ENCODE data around the gene FASLG.
"Not testable (repeated sequence)": the region's sequence is repeated elsewhere in the genome, so short reads cannot be mapped to it uniquely, and the experiment has no call there.

FASLG gene, protein sequence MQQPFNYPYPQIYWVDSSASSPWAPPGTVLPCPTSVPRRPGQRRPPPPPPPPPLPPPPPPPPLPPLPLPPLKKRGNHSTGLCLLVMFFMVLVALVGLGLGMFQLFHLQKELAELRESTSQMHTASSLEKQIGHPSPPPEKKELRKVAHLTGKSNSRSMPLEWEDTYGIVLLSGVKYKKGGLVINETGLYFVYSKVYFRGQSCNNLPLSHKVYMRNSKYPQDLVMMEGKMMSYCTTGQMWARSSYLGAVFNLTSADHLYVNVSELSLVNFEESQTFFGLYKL

DNA sequence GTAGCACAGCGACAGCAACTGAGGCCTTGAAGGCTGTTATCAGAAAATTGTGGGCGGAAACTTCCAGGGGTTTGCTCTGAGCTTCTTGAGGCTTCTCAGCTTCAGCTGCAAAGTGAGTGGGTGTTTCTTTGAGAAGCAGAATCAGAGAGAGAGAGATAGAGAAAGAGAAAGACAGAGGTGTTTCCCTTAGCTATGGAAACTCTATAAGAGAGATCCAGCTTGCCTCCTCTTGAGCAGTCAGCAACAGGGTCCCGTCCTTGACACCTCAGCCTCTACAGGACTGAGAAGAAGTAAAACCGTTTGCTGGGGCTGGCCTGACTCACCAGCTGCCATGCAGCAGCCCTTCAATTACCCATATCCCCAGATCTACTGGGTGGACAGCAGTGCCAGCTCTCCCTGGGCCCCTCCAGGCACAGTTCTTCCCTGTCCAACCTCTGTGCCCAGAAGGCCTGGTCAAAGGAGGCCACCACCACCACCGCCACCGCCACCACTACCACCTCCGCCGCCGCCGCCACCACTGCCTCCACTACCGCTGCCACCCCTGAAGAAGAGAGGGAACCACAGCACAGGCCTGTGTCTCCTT, at the start of gene FASLG:
Gene FASLG, plus strand, starts transcription at position 233 of the 583 bp plus-strand sequence. Its CDS starts 99 bp downstream, at position 332.
- DNase-seq (ENCODE audit: low spot score in 2 of 2) = no peak
- H3K4me3 ChIP-seq = no peak within 1 kb of the TSS
- H3K4me1 ChIP-seq = no peaks in the 10 kb centered on the region
- in situ Hi-C loops (cut with MboI; ENCODE audit: low sequenced_read_pairs) = no loop called here
- H3K9me3 ChIP-seq = no peaks in the 10 kb centered on the region
- H3K36me3 ChIP-seq (replicated peaks) = no peaks in the 10 kb centered on the region
- H3K27me3 ChIP-seq (ENCODE audit: low read depth) = peaks cover 4% of the 10 kb centered on the region; the same call in 1 of the 2 replicates

DNA sequence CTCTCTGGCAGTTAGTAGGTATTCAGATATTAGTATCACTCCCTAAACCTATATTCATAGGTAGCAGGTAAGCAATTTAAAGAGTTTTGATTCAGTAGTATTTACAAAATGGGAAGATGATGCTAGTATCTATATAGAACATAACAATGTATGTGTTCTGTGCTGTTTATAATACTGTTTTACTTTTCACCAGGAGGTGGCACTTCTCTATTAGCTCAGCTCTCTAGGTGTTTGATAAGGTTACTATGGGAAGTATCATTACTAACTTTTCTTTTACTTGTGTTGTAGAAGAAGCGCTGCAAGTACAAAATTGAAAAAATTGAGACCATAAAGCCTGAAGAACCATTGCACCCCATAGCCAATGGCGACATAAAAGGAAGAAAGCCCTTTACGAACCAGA, 49.4 kb upstream of the FASLG start:
- DNase-seq (ENCODE audit: low spot score in 2 of 2) = no peak
- no peaks in the 10 kb centered on the region; the same call in 1 of the 2 replicates for H3K36me3 ChIP-seq (replicated peaks)

DNA sequence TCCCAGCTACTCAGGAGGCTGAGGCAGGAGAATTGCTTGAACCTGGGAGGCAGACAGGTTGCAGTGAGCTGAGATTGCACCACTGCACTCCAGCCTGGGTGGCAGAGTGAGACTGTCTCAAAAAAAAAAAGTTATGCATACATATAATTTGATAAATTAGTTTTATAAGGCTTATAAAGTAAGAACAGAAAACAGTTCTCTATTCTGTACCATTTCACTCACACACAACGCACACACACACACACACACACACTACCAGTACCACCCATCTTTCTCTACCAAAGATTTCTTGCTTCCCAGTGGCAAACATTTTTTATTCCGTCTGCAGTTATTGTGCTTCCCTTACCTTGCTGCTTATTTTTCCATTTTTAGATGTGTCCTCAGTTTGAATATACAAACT, 46.4 kb upstream of the FASLG start:
- DNase-seq (ENCODE audit: low spot score in 2 of 2) = no peak
- H3K9me3 ChIP-seq = peaks cover 2% of the 10 kb centered on the region; the same call in 1 of the 2 replicates
- H3K4me1 ChIP-seq = no peaks in the 10 kb centered on the region; the same call in 1 of the 2 replicates
- in situ Hi-C loops (cut with MboI; ENCODE audit: low sequenced_read_pairs) = no loop called here
- H3K4me3 ChIP-seq = no peak overlapping the region
- no peaks in the 10 kb centered on the region for H3K27me3 ChIP-seq (ENCODE audit: low read depth)
- H3K36me3 ChIP-seq (replicated peaks) = no peaks in the 10 kb centered on the region; the same call in 1 of the 2 replicates

More for the DNA sequence above, 49.4 kb upstream of the FASLG start:
- H3K4me1 ChIP-seq = peaks cover 9% of the 10 kb centered on the region
- no peaks in the 10 kb centered on the region for H3K27me3 ChIP-seq (ENCODE audit: low read depth)
- in situ Hi-C loops (cut with MboI; ENCODE audit: low sequenced_read_pairs) = no loop called here
- H3K4me3 ChIP-seq = no peak overlapping the region
- no peaks in the 10 kb centered on the region for H3K9me3 ChIP-seq

DNA sequence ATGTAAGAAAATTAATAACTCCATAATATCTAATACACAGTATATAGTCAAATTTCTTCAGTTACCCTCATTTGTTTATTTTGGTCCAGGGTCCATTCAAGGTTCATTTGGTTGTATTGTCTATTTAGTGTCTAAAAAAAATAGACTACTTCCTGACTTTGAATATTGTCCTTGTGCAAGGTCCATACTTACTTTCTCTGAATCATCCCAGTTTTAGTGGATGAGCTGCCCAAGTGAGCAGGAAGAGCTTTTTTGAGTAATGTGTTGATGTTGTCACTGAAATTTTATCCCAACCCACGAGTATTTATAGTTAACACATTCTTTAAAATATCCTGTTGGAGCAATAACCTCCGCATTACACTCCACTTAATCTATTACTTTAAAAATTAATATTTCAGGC, 45.6 kb upstream of the FASLG start:
- Histone ChIP-seq H3K4me1 (no peaks in the 10 kb centered on the region), H3K9me3 (peaks cover 2% of the 10 kb centered on the region; the same call in 1 of the 2 replicates), H3K27me3 (ENCODE audit: low read depth) (no peaks in the 10 kb centered on the region), H3K4me3 (no peak overlapping the region), H3K36me3 (replicated peaks) (no peaks in the 10 kb centered on the region; the same call in 1 of the 2 replicates)
- in situ Hi-C loops (cut with MboI; ENCODE audit: low sequenced_read_pairs) = no loop called here
- DNase-seq (ENCODE audit: low spot score in 2 of 2) = no peak

DNA sequence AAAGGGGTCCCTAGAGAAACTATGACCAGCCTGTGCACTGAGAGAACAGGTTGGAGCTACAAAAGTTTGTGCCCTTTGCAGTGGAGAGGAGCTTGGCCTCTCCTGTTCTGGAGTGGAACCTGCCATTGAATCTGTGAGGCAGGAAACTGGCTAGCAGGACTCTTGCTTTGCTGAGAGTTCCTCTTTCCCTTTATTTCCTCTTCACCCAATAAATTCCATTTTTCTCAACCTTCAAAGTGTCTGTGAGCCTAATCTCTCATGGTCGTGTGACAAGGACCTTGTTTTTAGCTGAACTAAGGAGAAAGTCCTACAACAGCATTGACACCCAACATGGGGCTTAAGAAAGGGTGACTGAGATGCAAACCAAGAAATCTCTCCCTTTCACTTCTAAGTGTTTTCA, 42.7 kb upstream of the FASLG start:
- DNase-seq (ENCODE audit: low spot score in 2 of 2) = no peak
- in situ Hi-C loops (cut with MboI; ENCODE audit: low sequenced_read_pairs) = no loop called here
- Histone ChIP-seq H3K36me3 (replicated peaks) (no peaks in the 10 kb centered on the region; the same call in 1 of the 2 replicates), H3K4me3 (no peak overlapping the region), H3K27me3 (ENCODE audit: low read depth) (no peaks in the 10 kb centered on the region), H3K9me3 (peaks cover 2% of the 10 kb centered on the region), H3K4me1 (no peaks in the 10 kb centered on the region)

DNA sequence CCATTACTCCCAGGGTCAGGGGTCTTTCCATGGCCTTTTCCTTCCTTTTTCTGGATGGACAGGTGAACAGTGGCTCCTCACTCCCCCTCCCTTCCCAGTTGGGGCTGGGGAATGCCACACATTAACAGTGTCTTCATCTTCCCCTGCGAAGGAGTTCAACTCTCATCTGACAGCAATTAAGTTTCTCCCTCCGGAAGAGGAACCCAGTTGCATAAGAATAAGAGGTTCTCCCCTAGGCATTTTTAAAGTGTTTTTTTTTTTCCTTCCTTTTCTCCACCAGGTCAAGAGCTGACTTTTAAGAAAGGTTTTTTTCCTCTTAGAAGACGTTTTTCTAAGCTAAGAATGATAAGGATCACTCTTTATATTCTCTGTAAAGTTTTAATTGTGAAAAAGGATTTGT, 42.3 kb upstream of the FASLG start:
- DNase-seq (ENCODE audit: low spot score in 2 of 2) = no peak
- Histone ChIP-seq H3K36me3 (replicated peaks) (no peaks in the 10 kb centered on the region; the same call in 1 of the 2 replicates), H3K4me3 (no peak overlapping the region), H3K27me3 (ENCODE audit: low read depth) (no peaks in the 10 kb centered on the region), H3K4me1 (no peaks in the 10 kb centered on the region), H3K9me3 (peaks cover 2% of the 10 kb centered on the region)
- in situ Hi-C loops (cut with MboI; ENCODE audit: low sequenced_read_pairs) = no loop called here

DNA sequence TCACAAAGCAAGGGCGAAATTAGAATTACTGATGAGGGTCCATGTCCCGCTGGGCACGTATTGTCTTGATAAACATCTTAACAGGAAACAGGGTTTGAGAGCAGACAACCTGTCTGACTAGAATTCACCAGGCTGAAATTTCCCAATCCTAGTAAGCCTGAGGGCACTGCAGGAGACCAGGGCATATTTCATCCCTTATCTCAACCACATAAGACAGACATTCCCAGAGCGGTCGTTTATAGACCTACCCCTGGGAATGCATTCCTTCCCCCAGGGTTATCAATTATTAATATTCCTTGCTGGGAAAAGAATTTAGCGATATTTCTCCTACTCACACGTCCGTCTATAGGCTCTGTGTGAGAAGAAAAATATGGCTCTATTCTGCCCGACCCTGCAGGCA, 38.3 kb upstream of the FASLG start:
- DNase-seq (ENCODE audit: low spot score in 2 of 2); in situ Hi-C loops (cut with MboI; ENCODE audit: low sequenced_read_pairs); H3K36me3 ChIP-seq (replicated peaks); H3K4me3 ChIP-seq; H3K4me1 ChIP-seq; H3K9me3 ChIP-seq; H3K27me3 ChIP-seq (ENCODE audit: low read depth): not testable (repeated sequence)

DNA sequence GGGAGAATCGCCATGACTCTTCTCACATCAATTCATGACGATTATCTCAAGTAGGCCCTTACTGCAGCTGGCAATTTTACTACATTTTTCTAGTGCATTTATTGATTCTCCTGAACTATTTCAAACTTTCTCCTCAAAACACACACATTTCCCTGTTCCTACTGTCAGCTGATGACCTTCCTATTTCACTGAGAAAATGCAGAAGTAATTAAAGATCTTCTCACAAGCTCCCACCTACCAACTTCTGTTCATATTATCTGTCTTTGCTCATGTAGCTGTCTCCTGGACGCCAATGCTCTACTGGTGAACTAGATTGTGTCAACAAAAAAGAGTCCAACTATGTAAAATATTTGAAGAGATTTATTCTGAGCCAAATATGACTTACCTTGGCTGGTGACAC, 36.4 kb upstream of the FASLG start:
- in situ Hi-C loops (cut with MboI; ENCODE audit: low sequenced_read_pairs) = no loop called here
- Histone ChIP-seq H3K36me3 (replicated peaks) (no peaks in the 10 kb centered on the region), H3K4me3 (no peak overlapping the region), H3K9me3 (no peaks in the 10 kb centered on the region; the same call in none of the 2 replicates), H3K27me3 (ENCODE audit: low read depth) (no peaks in the 10 kb centered on the region), H3K4me1 (no peaks in the 10 kb centered on the region)
- no peak for DNase-seq (ENCODE audit: low spot score in 2 of 2)

DNA sequence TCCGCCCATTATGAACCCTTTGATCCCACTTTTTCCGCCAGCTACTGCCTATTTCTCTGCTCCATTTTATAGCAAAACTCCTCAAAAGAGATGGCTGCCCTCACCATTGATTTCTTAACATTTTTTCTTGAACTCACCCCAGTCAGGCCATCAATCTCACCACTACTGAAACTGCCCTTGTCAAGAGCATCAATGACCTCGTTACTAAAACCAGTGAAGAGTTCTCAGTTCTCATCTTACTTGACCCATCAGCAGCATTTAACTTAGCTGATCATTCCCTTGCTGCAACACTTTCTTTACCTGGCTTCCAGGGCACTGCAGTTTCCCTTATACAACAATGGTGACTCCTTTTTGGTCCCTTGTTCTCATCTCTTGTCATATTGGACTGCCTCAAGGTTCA, 35.2 kb upstream of the FASLG start:
- Histone ChIP-seq H3K4me3 (no peak overlapping the region), H3K4me1 (no peaks in the 10 kb centered on the region), H3K9me3 (no peaks in the 10 kb centered on the region; the same call in none of the 2 replicates), H3K36me3 (replicated peaks) (no peaks in the 10 kb centered on the region), H3K27me3 (ENCODE audit: low read depth) (no peaks in the 10 kb centered on the region)
- in situ Hi-C loops (cut with MboI; ENCODE audit: low sequenced_read_pairs) = no loop called here
- no peak for DNase-seq (ENCODE audit: low spot score in 2 of 2)

DNA sequence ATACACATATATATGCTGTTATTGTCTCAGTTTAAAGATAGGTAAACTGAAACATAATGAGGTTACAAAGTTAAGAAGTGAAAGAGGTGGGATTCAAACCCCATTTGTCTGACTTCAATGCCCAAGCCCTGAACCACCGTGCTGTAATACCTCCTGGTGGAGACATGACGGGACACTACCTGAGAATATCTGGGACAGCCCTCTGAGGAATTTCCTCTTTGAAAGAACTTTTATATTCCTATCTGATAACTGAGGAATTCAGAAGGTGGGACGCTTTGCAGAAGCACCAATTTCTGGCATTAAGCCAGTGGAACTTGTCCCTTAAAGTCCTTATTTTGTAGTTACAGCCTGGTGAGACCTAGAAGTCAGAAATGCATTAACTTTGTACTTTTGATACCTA, 32.1 kb upstream of the FASLG start:
- no peaks in the 10 kb centered on the region for H3K36me3 ChIP-seq (replicated peaks)
- no peak overlapping the region for H3K4me3 ChIP-seq
- no peak for DNase-seq (ENCODE audit: low spot score in 2 of 2)
- H3K9me3 ChIP-seq = no peaks in the 10 kb centered on the region; the same call in 1 of the 2 replicates
- in situ Hi-C loops (cut with MboI; ENCODE audit: low sequenced_read_pairs) = no loop called here
- H3K4me1 ChIP-seq = no peaks in the 10 kb centered on the region
- no peaks in the 10 kb centered on the region for H3K27me3 ChIP-seq (ENCODE audit: low read depth)

DNA sequence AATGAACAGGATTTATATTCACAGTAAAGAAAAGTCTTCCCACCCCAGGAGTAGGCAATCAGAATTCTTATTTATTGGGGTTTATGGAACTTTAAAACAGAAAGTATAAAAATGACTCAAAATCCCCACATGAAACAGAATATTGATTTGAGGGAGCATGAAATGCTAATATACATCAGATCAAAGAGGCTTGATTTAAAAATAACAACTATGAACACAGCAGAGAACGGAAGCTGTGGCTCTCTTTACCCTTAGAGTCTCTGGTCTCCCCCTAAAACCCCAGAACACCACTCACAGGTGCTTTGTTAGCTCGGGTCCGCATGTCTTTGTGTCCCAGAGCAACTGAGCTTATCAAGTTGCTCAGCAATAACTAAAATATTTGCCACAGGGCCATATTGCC, 31.2 kb upstream of the FASLG start:
- Histone ChIP-seq H3K36me3 (replicated peaks) (no peaks in the 10 kb centered on the region), H3K4me1 (no peaks in the 10 kb centered on the region), H3K9me3 (no peaks in the 10 kb centered on the region; the same call in 1 of the 2 replicates), H3K27me3 (ENCODE audit: low read depth) (no peaks in the 10 kb centered on the region), H3K4me3 (no peak overlapping the region)
- DNase-seq (ENCODE audit: low spot score in 2 of 2) = no peak
- in situ Hi-C loops (cut with MboI; ENCODE audit: low sequenced_read_pairs) = no loop called here

DNA sequence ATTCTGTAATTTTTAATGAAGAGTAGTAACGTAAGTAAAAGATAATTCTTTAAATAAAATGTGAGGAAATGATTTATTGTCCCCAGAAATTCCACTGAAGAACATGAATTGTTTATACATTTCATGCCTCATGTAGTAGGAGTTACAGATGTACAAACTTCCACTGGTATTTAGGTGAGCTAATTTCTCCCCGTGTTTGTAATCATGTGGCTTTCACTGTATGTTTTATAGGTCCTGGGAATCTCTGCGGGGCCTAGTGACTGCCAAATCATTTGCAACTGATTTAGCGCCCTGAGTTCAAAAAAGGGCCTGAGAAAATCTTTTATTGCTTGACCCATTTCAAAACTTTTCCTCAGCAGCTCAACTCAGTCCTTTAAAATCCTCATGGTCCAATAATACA, 30.5 kb upstream of the FASLG start:
- no peaks in the 10 kb centered on the region for H3K4me1 ChIP-seq
- H3K4me3 ChIP-seq = no peak overlapping the region
- H3K36me3 ChIP-seq (replicated peaks) = no peaks in the 10 kb centered on the region
- no peaks in the 10 kb centered on the region; the same call in 1 of the 2 replicates for H3K9me3 ChIP-seq
- no peak for DNase-seq (ENCODE audit: low spot score in 2 of 2)
- in situ Hi-C loops (cut with MboI; ENCODE audit: low sequenced_read_pairs) = no loop called here
- H3K27me3 ChIP-seq (ENCODE audit: low read depth) = no peaks in the 10 kb centered on the region

DNA sequence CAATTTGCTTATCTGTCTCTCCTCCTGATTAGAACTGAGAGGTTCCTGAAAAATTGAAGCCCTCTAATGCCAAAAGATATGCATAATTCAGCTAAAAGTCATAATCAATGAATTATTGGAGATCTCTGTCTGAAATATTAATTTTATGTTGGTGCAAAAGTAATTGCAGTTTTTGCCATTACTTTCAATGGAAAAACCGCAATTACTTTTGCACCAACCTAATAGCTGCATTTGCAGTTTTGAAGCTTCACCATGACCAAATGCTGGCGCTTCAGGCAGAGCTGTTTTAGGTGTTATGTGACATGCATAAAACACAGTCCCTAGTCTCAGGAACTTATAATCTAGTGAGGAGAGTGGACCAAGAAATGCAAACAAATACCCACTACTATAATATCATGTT, 29.7 kb upstream of the FASLG start:
- no peak for DNase-seq (ENCODE audit: low spot score in 2 of 2)
- no peaks in the 10 kb centered on the region for H3K36me3 ChIP-seq (replicated peaks)
- in situ Hi-C loops (cut with MboI; ENCODE audit: low sequenced_read_pairs) = no loop called here
- no peaks in the 10 kb centered on the region; the same call in 1 of the 2 replicates for H3K9me3 ChIP-seq
- no peak overlapping the region for H3K4me3 ChIP-seq
- no peaks in the 10 kb centered on the region for H3K27me3 ChIP-seq (ENCODE audit: low read depth)
- no peaks in the 10 kb centered on the region for H3K4me1 ChIP-seq

DNA sequence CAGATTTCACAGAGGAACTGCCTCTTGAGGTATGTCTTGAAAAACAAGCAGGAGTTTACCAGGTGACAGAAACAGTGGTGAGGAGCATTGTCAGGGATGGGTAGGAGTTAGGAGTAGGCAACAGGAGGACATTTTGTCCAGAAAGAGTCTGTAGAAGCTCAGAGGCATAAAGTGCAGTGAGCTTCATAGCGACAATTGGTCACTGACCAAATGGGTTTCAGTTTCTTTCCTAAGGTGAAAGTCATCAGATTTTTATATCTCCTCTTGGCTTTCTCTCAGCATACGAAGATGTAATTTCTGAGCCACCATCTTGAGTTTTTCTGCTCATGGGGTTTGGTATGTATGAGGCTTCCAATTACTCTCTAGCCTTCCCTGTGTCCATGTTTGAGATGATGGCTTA, 29.3 kb upstream of the FASLG start:
- Histone ChIP-seq H3K4me1 (no peaks in the 10 kb centered on the region), H3K27me3 (ENCODE audit: low read depth) (no peaks in the 10 kb centered on the region), H3K9me3 (no peaks in the 10 kb centered on the region; the same call in 1 of the 2 replicates), H3K36me3 (replicated peaks) (no peaks in the 10 kb centered on the region), H3K4me3 (no peak overlapping the region)
- in situ Hi-C loops (cut with MboI; ENCODE audit: low sequenced_read_pairs) = no loop called here
- no peak for DNase-seq (ENCODE audit: low spot score in 2 of 2)

Data from HAP-1 (cell line).